SK-N-MC (cell line): Measurements from ENCODE around the gene CELF2.

Experiments
- EZH2 ChIP-seq: fragments of 200-600 bp; sonication (generic); IDR thresholded peaks from one replicate; pipeline ENCODE4 v1.6.1; 2017; ENCODE audit warnings: antibody characterized with exemption
- POLR2AphosphoS5 ChIP-seq: IDR thresholded peaks from 2 replicates; pipeline ENCODE4 v1.6.1; 2012; ENCODE audit warnings: mild to moderate bottlenecking, low read depth, low read length, borderline replicate concordance

GRCh38 chr10:11013836-11014235 is 3.8 kb upstream of the CELF2 start:
- no peak for TF ChIP-seq EZH2
- no peak for TF ChIP-seq POLR2AphosphoS5
